ENCODE results near the gene SNX25.

DNA sequence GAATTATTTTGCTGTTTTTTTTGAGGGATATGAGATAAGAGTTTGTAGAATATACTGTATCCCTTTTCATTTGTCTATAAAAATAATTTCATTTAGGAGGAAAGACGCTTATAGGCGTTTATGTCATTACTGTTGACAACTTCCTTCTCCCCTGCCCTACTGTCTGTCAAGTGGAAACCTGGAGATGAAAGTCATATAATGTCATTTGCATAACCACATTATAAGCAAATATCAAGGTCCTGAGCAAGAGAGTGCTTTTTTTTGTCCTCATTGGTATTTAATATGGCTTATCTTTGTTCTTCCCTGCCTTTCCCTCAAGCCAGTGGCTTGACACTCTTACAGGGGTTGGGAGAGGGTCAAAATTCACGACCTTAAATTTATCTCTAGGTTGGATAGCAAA lies 130.5 kb downstream of the SNX25 start:
- no peak for TF ChIP-seq POLR2AphosphoS5 (IDR thresholded peaks at IDR 0.05; ENCODE audit: insufficient read depth in 1 of 2, low read depth in 1 of 2)
- TF ChIP-seq, protein P1, sequence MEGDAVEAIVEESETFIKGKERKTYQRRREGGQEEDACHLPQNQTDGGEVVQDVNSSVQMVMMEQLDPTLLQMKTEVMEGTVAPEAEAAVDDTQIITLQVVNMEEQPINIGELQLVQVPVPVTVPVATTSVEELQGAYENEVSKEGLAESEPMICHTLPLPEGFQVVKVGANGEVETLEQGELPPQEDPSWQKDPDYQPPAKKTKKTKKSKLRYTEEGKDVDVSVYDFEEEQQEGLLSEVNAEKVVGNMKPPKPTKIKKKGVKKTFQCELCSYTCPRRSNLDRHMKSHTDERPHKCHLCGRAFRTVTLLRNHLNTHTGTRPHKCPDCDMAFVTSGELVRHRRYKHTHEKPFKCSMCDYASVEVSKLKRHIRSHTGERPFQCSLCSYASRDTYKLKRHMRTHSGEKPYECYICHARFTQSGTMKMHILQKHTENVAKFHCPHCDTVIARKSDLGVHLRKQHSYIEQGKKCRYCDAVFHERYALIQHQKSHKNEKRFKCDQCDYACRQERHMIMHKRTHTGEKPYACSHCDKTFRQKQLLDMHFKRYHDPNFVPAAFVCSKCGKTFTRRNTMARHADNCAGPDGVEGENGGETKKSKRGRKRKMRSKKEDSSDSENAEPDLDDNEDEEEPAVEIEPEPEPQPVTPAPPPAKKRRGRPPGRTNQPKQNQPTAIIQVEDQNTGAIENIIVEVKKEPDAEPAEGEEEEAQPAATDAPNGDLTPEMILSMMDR (IDR thresholded peaks at IDR 0.05): no peak

Data from vagina (tissue), 2 donors.